Mucosa of descending colon (tissue), 3 donors: ENCODE results near the gene DNAJC13. TPM values are rescaled to one million over a fixed set of nuclear protein-coding genes. Genes with fewer than 3 reads are reported as not detected.

Experiments
- ATAC-seq: fragments of 200-7000 bp; cut with Tn5 transposase; one replicate; pipeline ENCODE4 v1.9.1; 2020; ENCODE audit warnings: mild to moderate bottlenecking, moderate library complexity
- DNase-seq, 3 donors: peaks; one replicate each; pipeline ENCODE4 v3.0.0-alpha.2; 2020
- H3K36me3 ChIP-seq: fragments of 200-600 bp; one replicate; pipeline ENCODE4 v1.8.0; 2021; ENCODE audit warnings: low read depth, mild to moderate bottlenecking
- H3K4me1 ChIP-seq: fragments of 200-600 bp; one replicate; pipeline ENCODE4 v1.8.0; 2021; ENCODE audit warnings: low read depth, mild to moderate bottlenecking
- H3K4me3 ChIP-seq: fragments of 200-600 bp; one replicate; pipeline ENCODE4 v1.8.0; 2021; ENCODE audit warnings: mild to moderate bottlenecking
- H3K9me3 ChIP-seq: fragments of 200-600 bp; one replicate; pipeline ENCODE4 v1.8.0; 2021; ENCODE audit warnings: mild to moderate bottlenecking
- intact Hi-C, 2 donors: fragments of 100-400 bp; cut with DNase I in 1 of 2; cut with micrococcal nuclease in 1 of 2; formaldehyde crosslinking; loops; one replicate each; pipeline versions ENCODE4 v1.11.0 to v1.11.1; 2022; cut with DNase I, micrococcal nuclease
- total RNA-seq, 3 donors: library from RNA; stranded (reverse); fragmentation: NEBNext Ultra II Directional in 2 of 3; extraction: Animal tissue kit (Norgen Biotek cat#: 25700) in 2 of 3; gene quantifications; one replicate each; pipeline versions ENCODE4 v1.2.1 to v1.2.4, GENCODE V29; 2021 to 2023
- TF ChIP-seq, protein P1 (sequence below): fragments of 200-600 bp; IDR thresholded peaks from one replicate; pipeline ENCODE4 v1.8.0; 2022; ENCODE audit warnings: antibody characterized with exemption, mild to moderate bottlenecking
- donor health status: DM: no; HTN: no; CAD: no; lungs with moderate emphysema.
- donor health status: DM: no; HTN: no; CAD: no.
- donor health status: DM: no; HTN: yes; CAD: no.

Gene DNAJC13
- total RNA-seq, 3 donors from 2014 or later = 47.6 to 62.0 (median 60.4) TPM

GRCh38 chr3:132564070-132564465, 146.8 kb downstream of the DNAJC13 start:
- Histone ChIP-seq H3K36me3 (no peaks in the 10 kb centered on the region), H3K4me3 (no peak overlapping the region), H3K4me1 (no peaks in the 10 kb centered on the region), H3K9me3 (no peaks in the 10 kb centered on the region)
- DNase-seq = no peak
- intact Hi-C loops = no loop called here
- TF ChIP-seq, protein P1, sequence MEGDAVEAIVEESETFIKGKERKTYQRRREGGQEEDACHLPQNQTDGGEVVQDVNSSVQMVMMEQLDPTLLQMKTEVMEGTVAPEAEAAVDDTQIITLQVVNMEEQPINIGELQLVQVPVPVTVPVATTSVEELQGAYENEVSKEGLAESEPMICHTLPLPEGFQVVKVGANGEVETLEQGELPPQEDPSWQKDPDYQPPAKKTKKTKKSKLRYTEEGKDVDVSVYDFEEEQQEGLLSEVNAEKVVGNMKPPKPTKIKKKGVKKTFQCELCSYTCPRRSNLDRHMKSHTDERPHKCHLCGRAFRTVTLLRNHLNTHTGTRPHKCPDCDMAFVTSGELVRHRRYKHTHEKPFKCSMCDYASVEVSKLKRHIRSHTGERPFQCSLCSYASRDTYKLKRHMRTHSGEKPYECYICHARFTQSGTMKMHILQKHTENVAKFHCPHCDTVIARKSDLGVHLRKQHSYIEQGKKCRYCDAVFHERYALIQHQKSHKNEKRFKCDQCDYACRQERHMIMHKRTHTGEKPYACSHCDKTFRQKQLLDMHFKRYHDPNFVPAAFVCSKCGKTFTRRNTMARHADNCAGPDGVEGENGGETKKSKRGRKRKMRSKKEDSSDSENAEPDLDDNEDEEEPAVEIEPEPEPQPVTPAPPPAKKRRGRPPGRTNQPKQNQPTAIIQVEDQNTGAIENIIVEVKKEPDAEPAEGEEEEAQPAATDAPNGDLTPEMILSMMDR = no peak
- no peak for ATAC-seq

GRCh38 chr3:132568422-132568821, 151.1 kb downstream of the DNAJC13 start:
- H3K9me3 ChIP-seq = no peaks in the 10 kb centered on the region
- DNase-seq (no peak), ATAC-seq (no peak)
- intact Hi-C loops = no loop called here
- no peak overlapping the region for H3K4me3 ChIP-seq
- H3K36me3 ChIP-seq = no peaks in the 10 kb centered on the region
- H3K4me1 ChIP-seq = no peaks in the 10 kb centered on the region
- TF ChIP-seq, protein P1 = no peak

- Histone ChIP-seq H3K9me3 (no peaks in the 10 kb centered on the region), H3K4me1 (no peaks in the 10 kb centered on the region), H3K4me3 (no peak overlapping the region), H3K36me3 (no peaks in the 10 kb centered on the region)
- intact Hi-C loops = no loop called here
- ATAC-seq (no peak), DNase-seq (no peak)
- TF ChIP-seq, protein P1 = no peak
These were observed 151.9 kb downstream of the DNAJC13 start for GRCh38 chr3:132569153-132569552.

DNA sequence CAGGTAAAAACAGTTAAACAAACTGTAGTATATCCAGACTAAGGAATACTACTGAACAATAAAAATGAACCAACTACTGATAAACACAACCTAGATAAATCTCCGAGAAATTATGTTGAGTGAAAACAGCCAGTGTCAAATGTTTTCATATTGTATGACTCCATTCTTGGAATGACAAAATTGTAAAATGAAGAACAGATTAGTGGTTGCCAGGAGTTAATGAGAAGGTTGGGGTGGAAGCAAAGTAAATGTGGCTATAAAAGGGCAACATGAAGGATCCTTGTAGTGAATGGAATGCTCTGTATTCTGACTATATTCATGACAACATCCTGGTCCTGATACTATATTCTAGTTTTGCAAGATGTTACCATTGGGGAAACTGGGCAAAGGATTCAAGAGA, 152.3 kb downstream of the DNAJC13 start:
- Histone ChIP-seq H3K4me1 (no peaks in the 10 kb centered on the region), H3K36me3 (no peaks in the 10 kb centered on the region), H3K9me3 (no peaks in the 10 kb centered on the region), H3K4me3 (no peak overlapping the region)
- intact Hi-C loops = no loop called here
- DNase-seq (no peak), ATAC-seq (no peak)
- TF ChIP-seq, protein P1 = no peak

- intact Hi-C loops = no loop called here
- TF ChIP-seq, protein P1 = no peak
- H3K4me1 ChIP-seq = no peaks in the 10 kb centered on the region
- no peaks in the 10 kb centered on the region for H3K36me3 ChIP-seq
- no peak for ATAC-seq
- H3K4me3 ChIP-seq = no peak overlapping the region
- DNase-seq = no peak
- H3K9me3 ChIP-seq = no peaks in the 10 kb centered on the region
These were observed 152.7 kb downstream of the DNAJC13 start for GRCh38 chr3:132570016-132570415.

DNA sequence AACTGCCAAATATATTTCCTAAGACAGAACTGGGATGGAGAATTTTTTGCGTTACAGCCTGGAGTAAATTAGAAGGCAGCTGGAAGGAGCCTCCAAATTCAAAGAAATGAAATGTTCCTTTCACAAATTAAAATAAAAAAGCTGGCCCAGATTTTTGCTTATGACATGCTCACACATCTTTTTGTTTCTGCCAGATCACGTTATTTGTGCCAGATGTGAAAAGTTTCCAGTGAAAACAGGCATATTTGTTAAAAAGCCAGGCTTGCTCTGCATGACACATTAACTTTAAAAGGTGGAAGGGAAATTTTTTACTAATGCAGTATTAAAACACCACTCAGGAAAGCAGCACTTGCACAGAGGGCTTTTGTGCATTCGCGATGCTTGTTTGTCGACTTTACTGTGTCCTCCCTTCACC, 156.5 kb downstream of the DNAJC13 start:
- ATAC-seq (no peak), DNase-seq (no peak)
- H3K4me3 ChIP-seq = no peak overlapping the region

More for the DNA sequence above, 156.5 kb downstream of the DNAJC13 start:
- TF ChIP-seq, protein P1 = no peak
- intact Hi-C loops = no loop called here
- Histone ChIP-seq H3K4me1 (no peaks in the 10 kb centered on the region), H3K36me3 (no peaks in the 10 kb centered on the region), H3K9me3 (no peaks in the 10 kb centered on the region)
